Measurements from ENCODE around the gene SURF4.
A peak's percentile ranks its signal among the peaks of the same experiment; 100 is the strongest.
"Not testable (repeated sequence)": the region's sequence is repeated elsewhere in the genome, so short reads cannot be mapped to it uniquely, and the experiment has no call there.

SURF4 gene

GRCh38 chr9:133333011-133333410 lies 42.8 kb downstream of the SURF4 start:
- TF ChIP-seq CTCF (IDR thresholded peaks at IDR 0.05; ENCODE audit: borderline replicate concordance, control extremely low read depth, extremely low read depth, insufficient read depth, missing control alignments), result no peak
- in situ Hi-C loops (cut with MboI; ENCODE audit: low sequenced_read_pairs, unreplicated experiment), result no loop called here

GRCh38 chr9:133332381-133332730 lies 43.5 kb downstream of the SURF4 start:
- in situ Hi-C loops (cut with MboI; ENCODE audit: low sequenced_read_pairs, unreplicated experiment), result no loop called here
- no peak for TF ChIP-seq CTCF (IDR thresholded peaks at IDR 0.05; ENCODE audit: borderline replicate concordance, control extremely low read depth, extremely low read depth, insufficient read depth, missing control alignments)
- DNase-seq (ENCODE audit: low spot score), result no peak

More at GRCh38 chr9:133333011-133333410, 42.8 kb downstream of the SURF4 start:
- DNase-seq (ENCODE audit: low spot score), result no peak

- TF ChIP-seq CTCF (IDR thresholded peaks at IDR 0.05; ENCODE audit: borderline replicate concordance, control extremely low read depth, extremely low read depth, insufficient read depth, missing control alignments), result no peak
- DNase-seq (ENCODE audit: low spot score), result no peak
- in situ Hi-C loops (cut with MboI; ENCODE audit: low sequenced_read_pairs, unreplicated experiment), result no loop called here
Measured at GRCh38 chr9:133331641-133332380, 44.0 kb downstream of the SURF4 start.

- DNase-seq (ENCODE audit: low spot score), result no peak
- TF ChIP-seq CTCF (IDR thresholded peaks at IDR 0.05; ENCODE audit: borderline replicate concordance, control extremely low read depth, extremely low read depth, insufficient read depth, missing control alignments), result no peak
- in situ Hi-C loops (cut with MboI; ENCODE audit: low sequenced_read_pairs, unreplicated experiment), result no loop called here
Measured at GRCh38 chr9:133331221-133331620, 44.6 kb downstream of the SURF4 start.

GRCh38 chr9:133329306-133330156 lies 46.3 kb downstream of the SURF4 start:
- TF ChIP-seq CTCF (IDR thresholded peaks at IDR 0.05; ENCODE audit: borderline replicate concordance, control extremely low read depth, extremely low read depth, insufficient read depth, missing control alignments), result peak; percentile 22
- DNase-seq (ENCODE audit: low spot score); in situ Hi-C loops (cut with MboI; ENCODE audit: low sequenced_read_pairs, unreplicated experiment): not testable (repeated sequence)

GRCh38 chr9:133327834-133328484 lies 47.9 kb downstream of the SURF4 start:
- in situ Hi-C loops (cut with MboI; ENCODE audit: low sequenced_read_pairs, unreplicated experiment), result no loop called here
- DNase-seq (ENCODE audit: low spot score), result no peak
- TF ChIP-seq CTCF (IDR thresholded peaks at IDR 0.05; ENCODE audit: borderline replicate concordance, control extremely low read depth, extremely low read depth, insufficient read depth, missing control alignments), result no peak

- DNase-seq (ENCODE audit: low spot score); in situ Hi-C loops (cut with MboI; ENCODE audit: low sequenced_read_pairs, unreplicated experiment): not testable (repeated sequence)
Measured at GRCh38 chr9:133327021-133327420, 48.8 kb downstream of the SURF4 start.
